GM18505 (cell line): ENCODE data around the gene AHRR.

Source experiments
- ATAC-seq: cut with Tn5 transposase; IDR thresholded peaks from one replicate; pipeline ENCODE4 v1.9.1; 2021; ENCODE audit not compliant: unreplicated experiment
- POLR2A ChIP-seq: IDR thresholded peaks from 4 replicates; pipeline ENCODE4 v1.6.1; 2011; ENCODE audit warnings: borderline replicate concordance; ENCODE audit not compliant: insufficient read depth, insufficient read length; ENCODE audit errors: extremely low read depth

Gene AHRR

DNA sequence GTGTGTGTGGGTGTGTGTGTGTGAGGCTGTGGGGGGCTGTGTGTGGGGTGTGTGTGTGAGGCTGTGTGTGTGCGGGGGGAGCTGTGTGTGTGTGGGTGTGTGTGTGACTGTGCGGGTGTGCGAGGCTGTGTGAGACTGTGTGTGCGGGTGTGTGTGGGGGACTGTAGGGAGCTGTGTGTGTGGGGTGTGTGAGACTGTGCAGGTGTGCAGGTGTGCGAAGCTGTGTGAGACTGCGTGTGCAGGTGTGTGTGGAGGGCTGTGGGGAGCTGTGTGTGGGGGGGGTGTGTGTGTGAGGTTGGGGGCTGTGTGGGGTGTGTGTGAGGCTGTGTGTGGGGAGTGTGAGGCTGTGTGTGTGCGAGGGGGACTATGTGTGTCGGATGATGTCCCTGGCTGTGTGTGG lies 23.2 kb downstream of the AHRR start:
- no peak for TF ChIP-seq POLR2A
- no peak for ATAC-seq

DNA sequence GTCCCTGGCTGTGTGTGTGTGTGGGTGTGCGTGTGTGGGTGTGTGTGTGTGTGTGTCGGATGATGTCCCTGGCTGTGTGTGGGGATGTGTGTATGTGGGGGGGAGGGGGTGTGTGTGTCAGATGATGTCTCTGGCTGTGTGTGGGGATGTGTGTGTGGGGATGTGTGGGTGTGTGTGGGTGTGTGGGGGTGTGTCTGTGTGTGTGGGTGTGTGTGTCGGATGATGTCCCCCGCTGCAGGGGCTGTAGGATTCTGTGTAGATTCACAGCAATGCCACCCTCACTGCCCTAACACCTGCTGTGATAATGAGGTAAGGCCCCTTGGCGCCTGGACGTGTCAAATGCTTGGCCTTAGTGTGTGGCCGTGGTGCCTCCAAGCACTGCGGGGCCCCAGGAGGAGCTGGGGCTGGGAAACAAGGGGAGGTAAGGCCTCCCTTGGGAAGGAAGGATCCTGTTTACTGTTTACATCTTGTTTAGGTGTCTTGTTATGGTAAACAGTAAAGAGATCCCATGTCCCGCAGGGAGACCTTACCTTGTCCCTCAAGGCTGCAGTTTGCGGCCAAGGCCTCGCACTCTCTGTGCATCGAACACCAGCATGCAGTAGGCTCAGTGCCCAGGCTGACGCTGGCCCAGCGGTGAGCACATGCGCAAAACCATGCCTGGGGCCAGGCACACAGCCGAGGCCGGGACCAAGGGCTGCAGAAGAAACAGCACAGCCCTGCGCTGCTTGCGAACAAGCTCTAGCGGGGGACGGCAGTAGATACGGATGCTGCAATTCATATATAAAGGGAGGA lies 24.1 kb downstream of the AHRR start:
- TF ChIP-seq POLR2A: no peak

DNA sequence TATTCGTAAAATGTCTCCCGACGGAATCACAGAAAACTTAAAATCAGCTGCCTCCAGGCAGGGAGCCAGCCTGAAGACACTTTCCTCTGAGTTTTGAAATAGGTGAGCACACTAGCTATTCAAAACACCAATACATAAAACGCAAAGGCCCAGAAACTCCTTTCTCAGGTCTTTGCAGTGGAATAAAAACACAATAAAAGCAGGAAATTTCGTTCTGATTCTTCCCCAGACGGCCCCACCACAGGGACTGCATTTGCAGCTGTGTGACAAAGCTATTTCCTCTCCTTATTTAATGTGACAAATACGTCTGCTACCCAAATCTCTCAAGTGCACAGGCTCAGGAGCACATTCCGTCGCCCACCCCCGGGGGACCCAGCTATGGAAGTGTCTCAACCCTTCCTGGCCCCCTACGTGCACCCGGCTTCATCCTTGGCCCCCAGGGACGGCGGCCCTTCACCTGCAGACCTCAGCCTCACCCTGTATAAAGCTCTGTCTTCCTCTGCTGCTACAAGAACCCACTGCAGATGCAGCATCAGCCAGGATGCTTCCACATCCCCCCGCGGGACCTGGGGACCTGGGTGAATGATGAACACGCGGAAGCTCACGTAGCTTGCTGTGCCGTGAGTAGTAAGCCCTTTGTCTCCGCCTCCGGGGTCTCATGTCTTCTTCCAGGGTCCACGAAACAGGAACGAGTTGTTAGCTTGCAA lies 24.9 kb downstream of the AHRR start:
- no peak for ATAC-seq
- no peak for TF ChIP-seq POLR2A

More for the DNA sequence above, 24.1 kb downstream of the AHRR start:
- ATAC-seq: no peak

DNA sequence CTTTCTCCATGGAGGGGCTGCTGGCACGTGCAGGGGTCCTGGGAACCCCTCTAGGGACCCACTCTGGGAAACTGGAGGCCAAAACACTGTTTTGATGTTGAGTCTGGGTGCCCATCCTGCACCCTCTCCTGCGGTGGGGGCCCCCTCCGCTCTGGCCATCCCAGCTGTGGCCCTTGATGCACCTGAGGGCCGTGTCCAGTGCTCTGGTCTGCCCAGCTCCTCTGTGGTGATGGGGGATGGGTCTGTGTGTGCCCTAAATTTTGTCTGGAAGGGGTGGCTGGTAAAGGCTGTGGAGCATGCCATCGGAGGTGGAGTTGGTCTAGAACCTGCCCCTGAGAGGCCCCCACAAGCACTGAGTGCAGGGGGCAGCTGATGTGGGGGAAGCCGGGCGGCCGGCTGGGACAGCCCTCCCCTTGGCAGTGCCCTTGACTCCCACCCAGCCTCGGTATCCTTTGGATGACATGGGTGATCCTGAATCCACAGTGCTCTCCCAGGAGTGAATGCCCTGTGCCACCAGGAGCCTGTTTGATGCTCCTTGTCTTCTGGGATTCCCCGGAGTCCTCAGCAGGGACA lies 26.3 kb downstream of the AHRR start:
- no peak for TF ChIP-seq POLR2A
- no peak for ATAC-seq

DNA sequence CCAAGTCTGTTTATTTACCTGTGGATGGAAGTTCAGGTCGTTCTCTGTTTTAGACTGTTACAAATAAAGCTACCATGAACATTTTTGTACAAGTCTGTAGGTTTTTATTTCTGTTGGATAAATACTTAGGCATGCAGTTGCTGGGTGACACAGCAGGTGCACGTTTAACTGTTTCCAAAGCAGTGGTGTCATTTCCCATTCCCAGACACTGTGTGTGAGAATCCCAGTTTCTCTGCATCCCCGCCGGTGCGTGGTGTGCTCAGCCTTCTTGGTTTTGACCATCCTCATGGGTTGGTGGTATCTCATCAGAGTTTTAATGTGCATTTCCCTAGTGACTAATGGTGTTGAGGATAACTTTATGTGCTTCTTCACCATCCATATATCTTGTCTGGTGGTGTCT lies 27.2 kb downstream of the AHRR start:
- TF ChIP-seq POLR2A: no peak
- no peak for ATAC-seq

DNA sequence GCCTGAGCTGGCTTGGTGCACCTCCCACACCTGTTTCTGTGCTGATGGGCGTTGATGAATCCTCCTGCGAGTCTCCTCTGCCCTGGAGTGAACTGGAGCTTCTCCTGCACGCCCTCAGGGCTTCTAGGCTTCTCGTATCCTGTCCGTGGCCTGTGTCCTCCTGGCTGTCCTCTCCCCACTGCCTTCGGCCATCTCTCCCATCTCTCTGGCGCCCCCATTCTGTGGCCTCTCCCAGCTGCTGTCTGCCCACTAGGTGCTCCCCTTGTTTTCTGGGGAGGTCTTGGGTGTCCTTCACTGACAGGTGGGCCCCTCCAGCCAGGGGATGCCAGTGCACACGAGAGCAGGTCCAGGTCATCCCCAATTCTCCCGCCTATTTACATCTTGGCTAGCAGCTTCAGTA lies 28.8 kb downstream of the AHRR start:
- no peak for ATAC-seq
- TF ChIP-seq POLR2A: no peak

DNA sequence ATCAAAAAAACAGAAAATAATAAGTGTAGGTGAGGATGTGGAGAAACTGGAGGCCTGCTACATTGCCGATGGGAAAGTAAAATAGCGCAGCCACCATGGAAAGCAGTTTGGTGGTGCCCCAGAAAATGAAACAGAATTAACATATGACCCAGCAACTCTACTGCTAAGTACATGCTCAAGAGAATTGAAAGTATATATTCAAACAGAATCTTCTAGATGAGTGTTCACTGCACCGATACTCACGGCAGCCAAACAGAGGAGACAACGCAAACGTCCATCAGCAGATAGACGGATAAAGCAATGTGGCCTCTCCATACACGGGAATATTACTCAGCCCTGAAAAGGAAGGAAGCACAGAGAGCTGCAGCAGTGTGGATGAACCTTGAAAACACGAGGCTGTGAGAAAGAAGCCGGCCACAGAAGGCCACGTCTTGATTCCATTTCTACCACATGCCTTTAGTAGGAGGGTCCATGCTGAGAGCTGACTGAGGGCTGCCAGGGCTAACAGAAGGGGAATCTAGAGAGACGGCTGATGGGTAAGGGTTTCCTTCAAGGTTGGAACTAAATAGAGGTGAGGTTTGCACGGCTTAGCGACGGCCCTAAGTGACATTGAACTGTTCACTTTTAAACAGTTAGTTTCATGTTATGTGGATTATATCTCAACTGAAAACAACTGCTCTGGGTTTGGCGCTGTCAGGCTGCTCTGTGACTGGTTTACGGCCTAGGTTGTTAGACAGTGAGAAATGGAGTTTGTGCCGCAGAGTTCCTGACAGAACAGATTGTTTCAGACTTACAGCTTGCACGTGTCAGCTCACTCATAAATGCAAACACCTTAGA lies 29.8 kb downstream of the AHRR start:
- TF ChIP-seq POLR2A: no peak
- no peak for ATAC-seq

DNA sequence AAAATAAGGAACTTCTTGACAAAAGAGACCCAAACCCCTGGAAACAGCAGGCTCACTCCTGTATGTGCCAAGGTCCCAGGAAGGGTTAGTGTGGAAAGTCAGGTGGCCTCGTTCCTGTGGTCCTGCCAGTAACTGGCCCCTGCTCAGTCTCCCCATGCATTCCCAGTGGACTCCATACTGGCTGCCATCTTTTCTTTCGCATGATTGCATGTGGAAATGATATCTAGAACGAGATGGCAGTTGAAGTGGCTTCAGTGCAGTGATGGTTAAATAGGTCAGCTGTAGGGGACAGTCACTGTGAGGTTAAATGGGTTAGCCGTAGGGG lies 30.4 kb downstream of the AHRR start:
- no peak for ATAC-seq
- no peak for TF ChIP-seq POLR2A

DNA sequence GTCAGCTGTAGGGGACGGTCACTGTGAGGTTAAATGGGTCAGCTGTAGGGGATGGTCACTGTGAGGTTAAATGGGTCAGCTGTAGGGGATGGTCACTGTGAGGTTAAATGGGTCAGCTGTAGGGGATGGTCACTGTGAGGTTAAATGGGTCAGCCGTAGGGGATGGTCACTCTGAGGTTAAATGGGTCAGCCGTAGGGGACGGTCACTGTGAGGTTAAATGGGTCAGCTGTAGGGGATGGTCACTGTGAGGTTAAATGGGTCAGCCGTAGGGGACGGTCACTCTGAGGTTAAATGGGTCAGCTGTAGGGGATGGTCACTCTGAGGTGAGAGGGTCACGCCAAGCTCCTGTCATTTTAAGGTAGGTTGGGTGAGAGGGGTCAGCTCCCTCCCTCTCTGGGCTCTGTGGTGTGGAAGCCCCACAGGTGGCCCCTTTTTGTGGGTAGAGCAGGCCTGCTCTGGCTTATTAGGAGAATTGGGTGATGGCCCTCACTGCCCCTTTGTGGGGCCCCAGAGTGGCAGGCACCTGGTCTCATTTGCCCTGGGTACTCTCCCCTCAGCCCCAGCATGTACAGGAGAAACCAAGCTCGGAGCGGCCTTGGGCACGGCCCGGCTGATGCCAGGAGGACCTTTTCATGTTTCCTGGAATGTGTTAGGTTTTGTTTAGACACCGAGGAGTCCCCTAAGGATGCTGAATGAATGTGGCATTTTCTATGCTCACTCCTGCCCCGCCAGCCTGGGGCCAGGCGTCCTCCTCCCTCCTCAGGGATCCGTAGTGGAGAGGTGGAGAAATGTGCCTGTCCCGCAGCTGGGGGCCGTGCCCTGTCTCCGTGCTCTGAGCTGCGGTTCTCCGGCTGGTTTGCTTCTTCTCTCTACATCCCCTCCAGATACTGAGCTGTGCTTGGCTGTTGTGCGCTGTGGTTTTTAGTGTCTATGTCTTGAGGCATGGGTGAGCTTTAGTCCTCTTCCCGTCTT lies 31.4 kb downstream of the AHRR start:
- ATAC-seq: no peak
- TF ChIP-seq POLR2A: no peak

DNA sequence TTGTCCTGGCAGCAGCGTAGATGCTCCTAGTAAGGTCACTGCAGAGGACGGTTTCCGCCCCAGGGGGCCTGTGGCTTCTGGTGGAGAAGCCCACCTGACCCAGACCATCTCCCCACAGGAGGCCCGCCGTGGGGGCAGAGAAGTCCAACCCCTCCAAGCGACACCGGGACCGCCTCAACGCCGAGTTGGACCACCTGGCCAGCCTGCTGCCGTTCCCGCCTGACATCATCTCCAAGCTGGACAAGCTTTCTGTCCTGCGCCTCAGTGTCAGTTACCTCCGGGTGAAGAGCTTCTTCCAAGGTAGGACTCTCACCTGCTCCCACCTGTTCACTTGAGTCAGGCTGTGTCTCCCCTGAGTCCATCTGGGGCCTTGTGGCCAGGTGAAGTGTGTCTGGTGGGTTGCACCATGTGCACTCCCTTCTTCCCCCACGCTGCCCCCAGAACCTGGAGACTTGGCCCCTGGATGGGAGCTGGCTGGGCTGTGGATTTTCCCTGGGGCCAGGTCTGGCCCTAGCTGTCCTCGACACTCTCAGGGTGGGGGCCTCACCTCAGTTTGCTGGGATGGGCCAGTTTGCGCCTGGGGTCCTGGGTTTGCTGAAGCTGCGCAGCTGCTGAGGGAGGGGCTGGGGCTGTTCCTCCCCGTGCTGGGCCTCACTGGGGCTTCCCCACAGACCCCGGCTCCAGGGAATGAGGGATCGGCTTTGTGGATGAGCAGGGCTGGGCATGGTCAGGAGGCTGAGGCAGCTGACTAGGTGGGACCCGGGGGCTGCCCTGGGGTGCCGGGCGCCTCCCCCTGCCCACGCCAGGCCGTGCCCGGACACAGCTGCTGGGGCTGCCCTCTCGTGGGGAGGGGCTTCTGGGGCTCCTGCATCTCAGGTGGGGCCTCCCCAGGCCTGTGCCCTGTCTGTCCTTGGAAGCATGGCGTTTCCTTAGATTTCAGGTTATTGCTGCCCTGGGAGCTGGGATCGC lies 32.4 kb downstream of the AHRR start:
- no peak for ATAC-seq
- TF ChIP-seq POLR2A: no peak
